Tibial artery (tissue), 4 donors: ENCODE results near the gene SERGEF.
"Not testable (repeated sequence)": the region's sequence is repeated elsewhere in the genome, so short reads cannot be mapped to it uniquely, and the experiment has no call there.

Experiments
- DNase-seq, 2 donors: peaks; one replicate each; pipeline ENCODE4 v3.0.0-alpha.2; 2019
- H3K27ac ChIP-seq, 2 donors: fragments of 200-600 bp; sonication (generic) in 1 of 2; 1 replicate in 1 of 2; 2 replicates in 1 of 2; pipeline ENCODE4 v1.5.1; 2018 to 2019; ENCODE audit warnings: mild to moderate bottlenecking in 1 of 2
- H3K27me3 ChIP-seq, 2 donors: fragments of 200-600 bp; sonication (generic) in 1 of 2; one replicate each; pipeline versions ENCODE4 v1.5.1 to v1.6.0; 2016 to 2019
- H3K36me3 ChIP-seq, 3 donors: fragments of 200-600 bp; sonication (generic) in 2 of 3; one replicate each; pipeline ENCODE4 v1.5.1; 2016 to 2019; ENCODE audit warnings: mild to moderate bottlenecking in 2 of 3
- H3K4me1 ChIP-seq, 4 donors: fragments of 200-600 bp; sonication (generic) in 2 of 4; 1 replicate in 3 of 4; 2 replicates in 1 of 4; pipeline ENCODE4 v1.5.1; 2016 to 2019
- H3K4me3 ChIP-seq, 2 donors: fragments of 200-600 bp; sonication (generic) in 1 of 2; 1 replicate in 1 of 2; 2 replicates in 1 of 2; pipeline ENCODE4 v1.5.1; 2018 to 2019; ENCODE audit warnings: mild to moderate bottlenecking in 2 of 2
- H3K9me3 ChIP-seq, 3 donors: fragments of 200-600 bp; sonication (generic) in 1 of 3; one replicate each; pipeline ENCODE4 v1.5.1; 2016 to 2019
- CTCF ChIP-seq, 2 experiments: fragments of 200-600 bp in 1 of 2; fragments of 450-650 bp in 1 of 2; IDR thresholded peaks; one replicate each; pipeline ENCODE4 v1.5.1; 2017 to 2019; ENCODE audit warnings: antibody characterized with exemption in 2 of 2, mild to moderate bottlenecking in 1 of 2, moderate library complexity in 1 of 2
- intact Hi-C: fragments of 100-400 bp; cut with DNase I; formaldehyde crosslinking; loops from one replicate; pipeline ENCODE4 v1.15.0; 2023; ENCODE audit warnings: low total_unique reads

The SERGEF gene

DNA sequence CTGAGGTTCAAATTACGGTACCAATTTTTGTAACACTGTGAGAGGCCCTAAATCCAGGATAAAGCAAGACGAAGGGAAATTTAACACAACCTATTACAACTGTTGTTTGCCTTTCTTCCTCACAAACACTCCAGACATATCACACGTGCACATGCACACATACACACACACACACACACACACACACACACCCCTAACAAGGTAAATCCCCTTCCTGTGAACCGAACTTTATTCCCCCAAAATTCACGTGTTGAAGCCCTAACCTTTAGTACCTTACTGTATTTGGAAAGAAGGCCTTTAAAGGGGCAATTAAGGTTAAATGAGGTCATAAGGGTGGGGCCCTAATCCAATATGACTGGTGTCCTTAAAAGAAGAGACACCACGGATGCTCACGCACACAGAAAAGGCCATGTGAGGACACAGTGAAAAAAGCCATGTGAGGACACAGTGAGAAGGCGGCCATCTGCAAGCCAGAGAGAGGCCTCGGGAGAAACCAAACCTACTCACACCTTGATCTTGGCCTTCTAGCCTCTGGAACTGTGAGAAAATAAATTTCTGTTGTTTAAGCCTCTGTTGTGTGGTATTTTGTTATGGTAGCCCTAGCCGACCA lies 1.8 kb downstream of the SERGEF start:
- intact Hi-C loops, result loop anchor here (5.0 kb wide), 1 partner anchor 96 kb away; the partner anchor contains the start of gene SAAL1
- no peak for DNase-seq
- Histone ChIP-seq H3K27ac (peak overlapping the region in 1 of 2 donors; percentile 97), H3K4me1 (peaks cover 0 to 15% (median 8%) of the 10 kb centered on the region in 4 donors), H3K36me3 (peaks cover under 1 to 18% (median 8%) of the 10 kb centered on the region in 3 donors), H3K9me3 (no peaks in the 10 kb centered on the region), H3K27me3 (no peaks in the 10 kb centered on the region), H3K4me3 (no peak overlapping the region)
- no peak for TF ChIP-seq CTCF (IDR thresholded peaks at IDR 0.05)

DNA sequence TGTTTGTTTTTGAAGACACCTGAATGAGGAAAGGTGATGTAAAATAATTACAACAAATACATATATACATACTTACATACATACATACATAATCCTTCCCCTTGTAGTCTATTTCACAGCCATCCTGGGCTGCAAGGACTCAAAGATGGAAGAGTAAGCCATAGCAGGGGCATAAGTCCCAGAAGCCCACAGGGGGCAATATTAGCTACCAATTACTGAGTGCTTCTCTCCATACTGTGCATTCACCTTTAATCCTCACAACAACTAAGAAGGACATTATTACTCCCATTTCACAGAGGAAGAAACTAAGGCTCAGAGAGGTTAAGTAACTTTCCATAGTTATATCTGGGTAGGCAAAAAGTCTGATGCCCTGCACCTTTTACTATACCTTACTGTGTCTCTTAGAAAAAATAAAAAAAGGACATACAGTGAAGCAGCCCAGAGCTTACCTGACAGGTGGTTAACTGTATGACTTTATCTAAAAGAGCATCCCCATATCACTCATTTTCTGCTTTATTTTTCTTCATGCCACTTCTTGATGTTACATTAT lies 2.7 kb downstream of the SERGEF start:
- no peak for TF ChIP-seq CTCF (IDR thresholded peaks at IDR 0.05)
- no peak overlapping the region for H3K27ac ChIP-seq
- intact Hi-C loops, result loop anchor here (5.0 kb wide), 1 partner anchor 97 kb away; the partner anchor contains the start of gene SAAL1
- H3K27me3 ChIP-seq, result no peaks in the 10 kb centered on the region
- no peak overlapping the region for H3K4me3 ChIP-seq
- peaks cover 7 to 27% (median 16%) of the 10 kb centered on the region in 3 donors for H3K36me3 ChIP-seq
- no peak for DNase-seq
- peaks cover 0 to 15% (median 8%) of the 10 kb centered on the region in 4 donors for H3K4me1 ChIP-seq
- H3K9me3 ChIP-seq, result no peaks in the 10 kb centered on the region

- Histone ChIP-seq H3K4me3 (no peak overlapping the region), H3K27ac (no peak overlapping the region), H3K4me1 (no peaks in the 10 kb centered on the region), H3K36me3 (peaks cover 18 to 70% (median 43%) of the 10 kb centered on the region in 3 donors), H3K27me3 (no peaks in the 10 kb centered on the region), H3K9me3 (no peaks in the 10 kb centered on the region)
- intact Hi-C loops, result no loop called here
- no peak for DNase-seq
- TF ChIP-seq CTCF (IDR thresholded peaks at IDR 0.05), result no peak
Observed at GRCh38 chr11:18005376-18006129, 7.3 kb downstream of the SERGEF start.

DNA sequence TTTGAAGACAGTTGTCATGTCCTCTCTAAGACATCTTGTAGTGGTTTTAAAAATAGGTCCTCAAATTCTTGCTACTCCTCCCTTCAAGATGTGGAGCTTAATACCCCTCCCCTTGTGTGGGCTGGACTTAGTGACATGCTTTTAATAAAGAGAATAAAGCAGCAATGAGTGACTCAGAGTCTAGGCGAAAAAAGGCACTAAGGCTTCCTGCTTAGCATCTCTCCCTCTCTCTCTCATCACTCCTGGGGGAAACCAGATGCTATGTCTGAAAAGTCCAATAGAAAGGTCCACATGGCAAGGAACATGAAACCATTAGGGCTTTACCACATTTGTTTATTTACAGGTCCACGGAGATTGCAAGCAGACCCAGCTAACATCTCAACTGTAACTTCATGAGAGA lies 11.7 kb downstream of the SERGEF start:
- no peak for TF ChIP-seq CTCF (IDR thresholded peaks at IDR 0.05)
- H3K36me3 ChIP-seq, result peaks cover 25 to 84% (median 58%) of the 10 kb centered on the region in 3 donors

DNA sequence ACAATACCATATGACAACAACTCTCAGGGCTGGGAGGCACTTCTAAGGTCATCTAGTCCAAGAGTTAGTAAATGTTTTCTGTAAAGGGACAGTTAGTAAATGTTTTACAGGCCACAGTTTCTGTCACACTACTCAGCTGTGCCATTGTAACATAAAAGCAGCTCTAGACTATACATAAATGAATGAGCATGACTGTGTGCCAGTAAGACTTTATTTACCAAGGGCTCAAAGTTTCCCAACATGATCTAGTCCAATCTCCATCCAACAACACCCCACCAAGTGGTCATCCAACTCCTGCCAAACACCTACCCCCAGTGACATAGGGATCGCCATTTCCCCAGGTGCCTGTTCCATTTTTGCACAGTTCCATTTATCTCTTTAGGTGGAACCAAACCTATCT lies 12.1 kb downstream of the SERGEF start:
- H3K4me3 ChIP-seq, result no peak overlapping the region
- TF ChIP-seq CTCF (IDR thresholded peaks at IDR 0.05), result no peak
- no peak for DNase-seq
- intact Hi-C loops, result no loop called here
- H3K4me1 ChIP-seq, result no peaks in the 10 kb centered on the region
- H3K9me3 ChIP-seq, result no peaks in the 10 kb centered on the region
- H3K36me3 ChIP-seq, result peaks cover 22 to 84% (median 58%) of the 10 kb centered on the region in 3 donors
- no peak overlapping the region for H3K27ac ChIP-seq
- no peaks in the 10 kb centered on the region for H3K27me3 ChIP-seq

More for the DNA sequence above, 11.7 kb downstream of the SERGEF start:
- intact Hi-C loops, result no loop called here
- Histone ChIP-seq H3K9me3 (no peaks in the 10 kb centered on the region), H3K27ac (no peak overlapping the region), H3K27me3 (no peaks in the 10 kb centered on the region), H3K4me1 (no peaks in the 10 kb centered on the region), H3K4me3 (no peak overlapping the region)
- no peak for DNase-seq

- intact Hi-C loops, H3K4me1 ChIP-seq, DNase-seq, H3K9me3 ChIP-seq, H3K4me3 ChIP-seq, H3K27me3 ChIP-seq, H3K27ac ChIP-seq: not testable (repeated sequence)
- peaks cover 18 to 84% (median 59%) of the 10 kb centered on the region in 3 donors for H3K36me3 ChIP-seq
Observed at GRCh38 chr11:18000128-18000527, 12.7 kb downstream of the SERGEF start.
